Measurements from ENCODE around the gene TTC7B. TPM values are rescaled to one million over a fixed set of nuclear protein-coding genes. Genes with fewer than 3 reads are reported as not detected.
A peak's percentile ranks its signal among the peaks of the same experiment; 100 is the strongest.

TTC7B gene
- total and polyA plus RNA-seq, 2 of the 13 experiments (the other 11 are each of a cell fraction or from before 2014, with no cell fraction given) = 1.3 to 3.2 TPM

GRCh38 chr14:90795744-90796143 lies 20.5 kb downstream of the TTC7B start:
- CTCF ChIA-PET (ENCODE audit: low intra/inter-chr PET ratio, low total read pairs) = no interaction called here
- no peak overlapping the region for H3K9ac ChIP-seq (ENCODE audit: insufficient read depth, low read depth, low read length)

GRCh38 chr14:90791486-90791885 lies 24.7 kb downstream of the TTC7B start:
- intact Hi-C loops (cut with micrococcal nuclease; ENCODE audit: unreplicated experiment) (no loop called here), in situ Hi-C loops (cut with HindIII; ENCODE audit: extremely low pct_ligation_motif_present, low pct_unique_long_range_greater_than_20kb) (no loop called here)
- H3K79me2 ChIP-seq (ENCODE audit: insufficient read depth, low read length) = no peaks in the 10 kb centered on the region
- no peak; the same call in 1 of the 3 replicates for ATAC-seq
- ChIA-PET POLR2A (no interaction called here), CTCF (ENCODE audit: low intra/inter-chr PET ratio, low total read pairs) (no interaction called here)
- no peak overlapping the region for H3K27ac ChIP-seq (ENCODE audit: extremely low read length, insufficient read depth, low read length)
- no peak overlapping the region for H3K4me2 ChIP-seq (ENCODE audit: low read depth, low read length)
- no peak overlapping the region for H3K9ac ChIP-seq (ENCODE audit: insufficient read depth, low read depth, low read length)
- no peak overlapping the region for H3K4me3 ChIP-seq (replicated peaks in 1 of 3; ENCODE audit: insufficient read depth in 1 of 3, low read depth in 2 of 3, low read length in 3 of 3)
- H3K9me3 ChIP-seq (ENCODE audit: low read length) = no peaks in the 10 kb centered on the region
- 59% methylated on average over 10 of the region's 12 CpGs for WGBS (ENCODE audit: low lambda C conversion rate)
- peaks cover 0 to 1% of the 10 kb centered on the region in 2 experiments; a peak in 1 of 5 replicates for H3K27me3 ChIP-seq (ENCODE audit: control insufficient read depth in 1 of 2, insufficient read depth in 2 of 2, low read length in 2 of 2)
- H3K36me3 ChIP-seq (replicated peaks in 1 of 2; ENCODE audit: control insufficient read depth in 1 of 2, insufficient read depth in 2 of 2, low read length in 2 of 2) = no peaks in the 10 kb centered on the region
- H3K4me1 ChIP-seq (ENCODE audit: insufficient read depth, low read length) = peaks cover 9% of the 10 kb centered on the region; the same call in 1 of the 2 replicates
- H2AFZ ChIP-seq (ENCODE audit: low read length) = no peak overlapping the region
- no peak for DNase-seq (ENCODE audit: low spot score)
- FAIRE-seq = no peak
- no TSS peak for BruUV-seq (replicated peaks)
- no peaks in the 10 kb centered on the region for H4K20me1 ChIP-seq (ENCODE audit: insufficient read depth, low read length)
- TF ChIP-seq FOXP1 (IDR thresholded peaks at IDR 0.05) = no peak
- TF ChIP-seq FOXP1 (CRISPR knock-in tag; IDR thresholded peaks at IDR 0.05) = no peak
- TF ChIP-seq DBP (CRISPR knock-in tag; IDR thresholded peaks at IDR 0.05; ENCODE audit: not compliant biosample characterization) = no peak
- no peak for TF ChIP-seq HIC2 (CRISPR knock-in tag; IDR thresholded peaks at IDR 0.05; ENCODE audit: low read depth)
- TF ChIP-seq CTCF (CRISPR knock-in tag; IDR thresholded peaks at IDR 0.05) = no peak
- TF ChIP-seq, protein P1, sequence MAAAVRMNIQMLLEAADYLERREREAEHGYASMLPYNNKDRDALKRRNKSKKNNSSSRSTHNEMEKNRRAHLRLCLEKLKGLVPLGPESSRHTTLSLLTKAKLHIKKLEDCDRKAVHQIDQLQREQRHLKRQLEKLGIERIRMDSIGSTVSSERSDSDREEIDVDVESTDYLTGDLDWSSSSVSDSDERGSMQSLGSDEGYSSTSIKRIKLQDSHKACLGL (CRISPR knock-in tag; IDR thresholded peaks at IDR 0.05) = no peak

More at GRCh38 chr14:90795744-90796143, 20.5 kb downstream of the TTC7B start:
- DNase-seq (ENCODE audit: low spot score) = no peak
- WGBS (ENCODE audit: low lambda C conversion rate) = 44% methylated on average over 7 of the region's 8 CpGs
- intact Hi-C loops (cut with micrococcal nuclease; ENCODE audit: unreplicated experiment) = no loop called here
- no peak for FAIRE-seq
- Histone ChIP-seq H3K79me2 (ENCODE audit: insufficient read depth, low read length) (no peaks in the 10 kb centered on the region), H3K9me3 (ENCODE audit: low read length) (no peaks in the 10 kb centered on the region), H3K36me3 (replicated peaks in 1 of 2; ENCODE audit: control insufficient read depth in 1 of 2, insufficient read depth in 2 of 2, low read length in 2 of 2) (no peaks in the 10 kb centered on the region), H3K27me3 (ENCODE audit: control insufficient read depth in 1 of 2, insufficient read depth in 2 of 2, low read length in 2 of 2) (peaks cover 0 to 1% of the 10 kb centered on the region in 2 experiments; a peak in 1 of 5 replicates), H3K4me1 (ENCODE audit: insufficient read depth, low read length) (no peaks in the 10 kb centered on the region), H3K4me3 (replicated peaks in 1 of 3; ENCODE audit: insufficient read depth in 1 of 3, low read depth in 2 of 3, low read length in 3 of 3) (no peak overlapping the region), H4K20me1 (ENCODE audit: insufficient read depth, low read length) (no peaks in the 10 kb centered on the region), H3K27ac (ENCODE audit: extremely low read length, insufficient read depth, low read length) (no peak overlapping the region), H2AFZ (ENCODE audit: low read length) (no peak overlapping the region), H3K4me2 (ENCODE audit: low read depth, low read length) (no peak overlapping the region)
- in situ Hi-C loops (cut with HindIII; ENCODE audit: extremely low pct_ligation_motif_present, low pct_unique_long_range_greater_than_20kb) = no loop called here
- no TSS peak for BruUV-seq (replicated peaks)
- ATAC-seq = peak; percentile 43
- TF ChIP-seq ZBTB20 (CRISPR knock-in tag; IDR thresholded peaks at IDR 0.05; ENCODE audit: borderline replicate concordance, low read depth) (no peak), HDAC6 (IDR thresholded peaks at IDR 0.05; ENCODE audit: low read depth, low read length) (no peak), MIXL1 (CRISPR knock-in tag; IDR thresholded peaks at IDR 0.05) (no peak), TEAD3 (CRISPR knock-in tag; optimal IDR thresholded peaks at IDR 0.05; ENCODE audit: borderline replicate concordance) (no peak), ZNF317 (CRISPR knock-in tag; IDR thresholded peaks at IDR 0.05) (no peak)
- TF ChIP-seq, protein P2, sequence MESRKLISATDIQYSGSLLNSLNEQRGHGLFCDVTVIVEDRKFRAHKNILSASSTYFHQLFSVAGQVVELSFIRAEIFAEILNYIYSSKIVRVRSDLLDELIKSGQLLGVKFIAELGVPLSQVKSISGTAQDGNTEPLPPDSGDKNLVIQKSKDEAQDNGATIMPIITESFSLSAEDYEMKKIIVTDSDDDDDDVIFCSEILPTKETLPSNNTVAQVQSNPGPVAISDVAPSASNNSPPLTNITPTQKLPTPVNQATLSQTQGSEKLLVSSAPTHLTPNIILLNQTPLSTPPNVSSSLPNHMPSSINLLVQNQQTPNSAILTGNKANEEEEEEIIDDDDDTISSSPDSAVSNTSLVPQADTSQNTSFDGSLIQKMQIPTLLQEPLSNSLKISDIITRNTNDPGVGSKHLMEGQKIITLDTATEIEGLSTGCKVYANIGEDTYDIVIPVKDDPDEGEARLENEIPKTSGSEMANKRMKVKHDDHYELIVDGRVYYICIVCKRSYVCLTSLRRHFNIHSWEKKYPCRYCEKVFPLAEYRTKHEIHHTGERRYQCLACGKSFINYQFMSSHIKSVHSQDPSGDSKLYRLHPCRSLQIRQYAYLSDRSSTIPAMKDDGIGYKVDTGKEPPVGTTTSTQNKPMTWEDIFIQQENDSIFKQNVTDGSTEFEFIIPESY (CRISPR knock-in tag; IDR thresholded peaks at IDR 0.05) = no peak
- POLR2A ChIA-PET = no interaction called here
